Measurements from ENCODE around the gene TRIO. TPM values are rescaled to one million over a fixed set of nuclear protein-coding genes. Genes with fewer than 3 reads are reported as not detected.

TRIO gene
- total RNA-seq, 2 donors from 2014 or later = 62.0 to 137 TPM

DNA sequence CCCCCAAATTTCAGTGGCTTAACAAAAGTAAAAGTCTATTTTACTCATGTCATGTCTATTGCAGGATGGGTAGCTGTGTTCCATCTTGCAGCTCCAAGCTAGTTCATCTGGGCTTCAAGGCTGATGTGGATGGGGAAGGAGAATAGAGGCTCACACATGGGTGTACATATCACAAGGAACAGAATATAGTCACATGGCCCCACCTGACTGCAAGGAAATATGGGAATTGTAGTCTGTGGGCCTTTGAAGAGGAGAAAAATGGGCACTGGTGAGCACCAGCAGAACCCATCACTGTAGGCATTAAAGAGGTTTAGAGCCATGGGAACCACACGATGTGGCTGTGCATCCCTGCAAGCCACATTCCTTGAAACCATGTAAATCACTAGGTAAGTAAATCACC, 17.9 kb upstream of the TRIO start:
- no peak overlapping the region for H3K4me3 ChIP-seq
- no peak for DNase-seq
- H3K27ac ChIP-seq = no peak overlapping the region
- H3K27me3 ChIP-seq = no peaks in the 10 kb centered on the region
- intact Hi-C loops (cut with DNase I) = no loop called here
- WGBS, 2 donors = 64 to 85% methylated on average over 1 of the region's 1 CpG
- ATAC-seq = no peak
- no peaks in the 10 kb centered on the region for H3K4me1 ChIP-seq
- no peak for TF ChIP-seq POLR2A (IDR thresholded peaks at IDR 0.05)
- TF ChIP-seq, protein P1, sequence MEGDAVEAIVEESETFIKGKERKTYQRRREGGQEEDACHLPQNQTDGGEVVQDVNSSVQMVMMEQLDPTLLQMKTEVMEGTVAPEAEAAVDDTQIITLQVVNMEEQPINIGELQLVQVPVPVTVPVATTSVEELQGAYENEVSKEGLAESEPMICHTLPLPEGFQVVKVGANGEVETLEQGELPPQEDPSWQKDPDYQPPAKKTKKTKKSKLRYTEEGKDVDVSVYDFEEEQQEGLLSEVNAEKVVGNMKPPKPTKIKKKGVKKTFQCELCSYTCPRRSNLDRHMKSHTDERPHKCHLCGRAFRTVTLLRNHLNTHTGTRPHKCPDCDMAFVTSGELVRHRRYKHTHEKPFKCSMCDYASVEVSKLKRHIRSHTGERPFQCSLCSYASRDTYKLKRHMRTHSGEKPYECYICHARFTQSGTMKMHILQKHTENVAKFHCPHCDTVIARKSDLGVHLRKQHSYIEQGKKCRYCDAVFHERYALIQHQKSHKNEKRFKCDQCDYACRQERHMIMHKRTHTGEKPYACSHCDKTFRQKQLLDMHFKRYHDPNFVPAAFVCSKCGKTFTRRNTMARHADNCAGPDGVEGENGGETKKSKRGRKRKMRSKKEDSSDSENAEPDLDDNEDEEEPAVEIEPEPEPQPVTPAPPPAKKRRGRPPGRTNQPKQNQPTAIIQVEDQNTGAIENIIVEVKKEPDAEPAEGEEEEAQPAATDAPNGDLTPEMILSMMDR (IDR thresholded peaks at IDR 0.05) = no peak
- no peaks in the 10 kb centered on the region for H3K9me3 ChIP-seq
- H3K36me3 ChIP-seq (replicated peaks in 1 of 2; ENCODE audit: insufficient read depth in 1 of 2, low read depth in 2 of 2) = no peaks in the 10 kb centered on the region

GRCh38 chr5:14127587-14127986, 15.6 kb upstream of the TRIO start:
- Histone ChIP-seq H3K36me3 (replicated peaks in 1 of 2; ENCODE audit: insufficient read depth in 1 of 2, low read depth in 2 of 2) (no peaks in the 10 kb centered on the region), H3K4me3 (no peak overlapping the region), H3K4me1 (peaks cover 10% of the 10 kb centered on the region), H3K27ac (no peak overlapping the region), H3K9me3 (no peaks in the 10 kb centered on the region), H3K27me3 (no peaks in the 10 kb centered on the region)
- DNase-seq (no peak), ATAC-seq (no peak)
- intact Hi-C loops (cut with DNase I) = no loop called here
- 56 to 59% methylated on average over 3 of the region's 3 CpGs for WGBS, 2 donors
- TF ChIP-seq, protein P1 (IDR thresholded peaks at IDR 0.05) = no peak
- TF ChIP-seq POLR2A (IDR thresholded peaks at IDR 0.05) = no peak

- H3K27ac ChIP-seq = no peak overlapping the region
- ATAC-seq (no peak), DNase-seq (no peak)
- H3K36me3 ChIP-seq (replicated peaks in 1 of 2; ENCODE audit: insufficient read depth in 1 of 2, low read depth in 2 of 2) = no peaks in the 10 kb centered on the region
- no peak overlapping the region for H3K4me3 ChIP-seq
- intact Hi-C loops (cut with DNase I) = no loop called here
- peaks cover 10% of the 10 kb centered on the region for H3K4me1 ChIP-seq
- TF ChIP-seq, protein P1 (IDR thresholded peaks at IDR 0.05) = no peak
- TF ChIP-seq POLR2A (IDR thresholded peaks at IDR 0.05) = no peak
- H3K27me3 ChIP-seq = no peaks in the 10 kb centered on the region
- H3K9me3 ChIP-seq = no peaks in the 10 kb centered on the region
These were observed 15.1 kb upstream of the TRIO start for GRCh38 chr5:14128079-14128478.

DNA sequence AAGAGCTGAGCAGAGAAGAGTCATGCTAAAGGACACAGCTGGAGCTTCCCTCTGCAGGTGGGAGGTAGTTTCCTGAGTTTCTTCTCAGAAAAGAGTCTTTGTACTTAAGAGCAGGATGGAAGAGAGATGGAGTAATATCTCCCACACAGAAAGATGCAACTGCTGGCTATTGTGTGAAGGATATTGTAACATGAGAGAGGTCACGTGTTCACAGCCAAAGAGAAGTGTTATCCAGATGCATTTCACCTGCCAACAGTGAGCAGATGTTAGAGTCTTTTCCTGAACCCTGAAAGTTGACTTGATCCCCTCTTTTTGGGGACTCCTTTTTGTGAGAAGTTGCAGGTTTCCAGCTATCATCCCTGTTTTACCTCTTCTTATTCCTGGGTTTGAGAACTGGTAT, 14.0 kb upstream of the TRIO start:
- 61 to 75% methylated on average over 1 of the region's 1 CpG for WGBS, 2 donors
- no peaks in the 10 kb centered on the region for H3K36me3 ChIP-seq (replicated peaks in 1 of 2; ENCODE audit: insufficient read depth in 1 of 2, low read depth in 2 of 2)
- no peaks in the 10 kb centered on the region for H3K9me3 ChIP-seq
- no peak overlapping the region for H3K4me3 ChIP-seq
- DNase-seq = no peak
- H3K27ac ChIP-seq = no peak overlapping the region
- H3K4me1 ChIP-seq = peaks cover 10% of the 10 kb centered on the region
- intact Hi-C loops (cut with DNase I) = no loop called here
- TF ChIP-seq, protein P1 (IDR thresholded peaks at IDR 0.05) = no peak
- TF ChIP-seq POLR2A (IDR thresholded peaks at IDR 0.05) = no peak
- ATAC-seq = no peak
- H3K27me3 ChIP-seq = no peaks in the 10 kb centered on the region

DNA sequence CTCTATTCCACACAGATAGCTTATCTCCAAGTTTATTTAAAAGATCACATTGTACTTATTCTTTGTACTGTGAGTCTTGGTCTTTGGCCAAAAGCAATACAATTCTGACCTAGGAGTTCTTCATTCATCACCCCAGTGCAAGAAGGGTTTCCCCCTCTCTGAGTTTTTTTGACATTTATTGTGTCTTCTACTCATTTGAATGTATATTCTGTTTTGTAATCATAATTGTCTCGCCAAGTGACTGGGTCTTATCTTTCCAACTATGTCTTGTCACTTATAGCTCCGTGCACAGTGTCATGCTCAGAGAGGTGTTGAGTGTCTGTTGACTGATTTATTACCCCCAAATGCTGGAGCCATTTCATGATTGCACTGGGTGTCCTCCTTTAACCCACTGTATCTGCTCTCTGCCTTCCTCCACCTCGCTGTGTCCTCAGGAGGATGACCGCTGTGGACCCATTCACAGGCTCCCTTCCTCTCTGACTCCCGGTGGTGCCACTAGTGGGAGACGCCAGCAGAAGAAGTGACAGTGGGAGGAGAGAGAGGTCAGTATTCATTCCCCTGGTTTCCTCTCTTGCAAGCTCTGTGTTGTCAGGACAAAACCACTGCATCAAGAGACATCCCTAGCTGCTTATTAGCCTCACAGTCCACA, 11.2 kb upstream of the TRIO start:
- no peak for DNase-seq
- Histone ChIP-seq H3K36me3 (replicated peaks in 1 of 2; ENCODE audit: insufficient read depth in 1 of 2, low read depth in 2 of 2) (no peaks in the 10 kb centered on the region), H3K27ac (no peak overlapping the region), H3K4me1 (peaks cover 10% of the 10 kb centered on the region), H3K9me3 (no peaks in the 10 kb centered on the region), H3K27me3 (no peaks in the 10 kb centered on the region), H3K4me3 (no peak overlapping the region)
- intact Hi-C loops (cut with DNase I) = loop anchor here (10.0 kb wide), 1 partner anchor 123 kb away; no protein-coding TSS in a partner anchor
- 56% methylated on average over 6 of the region's 6 CpGs for WGBS, 2 donors
- TF ChIP-seq POLR2A (IDR thresholded peaks at IDR 0.05) = no peak
- TF ChIP-seq, protein P1 (IDR thresholded peaks at IDR 0.05) = no peak
- no peak for ATAC-seq
